Lower leg skin (tissue), 4 donors: Measurements from ENCODE around the gene PRG3. TPM values are rescaled to one million over a fixed set of nuclear protein-coding genes. Genes with fewer than 3 reads are reported as not detected.
A peak's percentile ranks its signal among the peaks of the same experiment; 100 is the strongest.

Source experiments
- DNase-seq, 2 donors: peaks; one replicate each; pipeline ENCODE4 v3.0.0-alpha.2; 2019; ENCODE audit warnings: low spot score in 2 of 2
- H3K4me3 ChIP-seq: fragments of 200-600 bp; sonication (generic); 2 replicates; pipeline ENCODE4 v1.5.1; 2017; ENCODE audit warnings: mild to moderate bottlenecking, low read depth; ENCODE audit not compliant: poor library complexity, severe bottlenecking
- POLR2A ChIP-seq, 2 donors: fragments of 450-650 bp; IDR thresholded peaks; one replicate each; pipeline ENCODE4 v1.6.1; 2016 to 2017; ENCODE audit warnings: antibody characterized with exemption in 2 of 2, mild to moderate bottlenecking in 1 of 2, moderate library complexity in 1 of 2
- whole genome bisulfite sequencing, 2 donors: methylation state at CpG; one replicate each; pipeline ENCODE4 v1.1.5; 2018; 5-methylcytosine and 5-hydroxymethylcytosine counted together
- intact Hi-C: fragments of 100-400 bp; cut with DNase I; formaldehyde crosslinking; loops from one replicate; pipeline ENCODE4 v1.15.0; 2023; ENCODE audit warnings: low total_unique reads
- total RNA-seq, 4 donors: library from RNA; depleted of rRNA; stranded (reverse); fragments of >200 nt; gene quantifications; one replicate each; pipeline ENCODE4 v1.1.0, GENCODE V29; 2016
- TF ChIP-seq, protein P1 (sequence below), 3 donors: fragments of 450-650 bp; IDR thresholded peaks; one replicate each; pipeline ENCODE4 v1.5.1; 2016; ENCODE audit warnings: antibody characterized with exemption in 3 of 3, mild to moderate bottlenecking in 3 of 3, moderate library complexity in 2 of 3

Gene PRG3
- total RNA-seq, 4 donors from 2014 or later = not detected

DNA sequence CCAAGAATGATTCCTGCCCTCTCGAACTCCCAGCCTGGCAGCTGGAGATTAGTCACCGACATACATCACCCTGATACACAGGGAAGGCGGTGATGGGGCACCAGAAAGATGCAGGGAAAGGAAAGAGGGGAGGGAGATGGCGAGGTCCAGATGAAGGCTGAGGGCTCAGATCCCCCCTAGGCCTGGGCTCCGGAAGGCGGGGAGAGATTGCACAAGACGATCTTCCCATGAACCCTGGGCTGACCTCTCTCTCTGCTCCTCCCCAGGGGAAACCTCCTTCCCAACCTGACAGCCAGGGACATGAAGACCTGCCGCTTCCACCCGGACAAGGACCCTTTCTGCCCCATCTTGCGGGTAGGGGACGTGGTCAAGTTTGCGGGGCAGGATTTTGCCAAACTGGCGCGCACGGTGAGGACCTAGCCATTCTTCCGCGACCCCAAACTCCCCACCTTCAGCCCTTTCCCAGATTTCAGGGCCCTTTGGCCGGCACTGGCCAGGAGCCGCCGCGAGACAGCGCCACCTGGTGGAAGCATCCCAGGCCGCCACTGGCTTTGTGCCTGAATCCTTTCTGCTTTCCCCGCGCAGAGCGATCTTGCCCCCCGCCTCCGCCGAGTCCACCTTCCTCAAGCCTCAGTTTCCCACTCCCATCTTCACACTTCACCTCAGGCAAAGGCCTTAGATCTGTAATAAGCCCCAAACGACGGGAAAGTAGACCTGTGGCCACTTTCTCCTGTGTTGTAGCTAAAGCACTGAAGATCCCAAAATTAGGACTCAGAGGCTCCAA lies 31.3 kb downstream of the PRG3 start:
- intact Hi-C loops = loop anchor here (10.0 kb wide), 2 partner anchors 105 to 175 kb away; no protein-coding TSS in a partner anchor
- DNase-seq = peak in 1 of 2 donors; percentile 93
- 46 to 49% methylated on average over 25 to 28 of the region's 31 CpGs for WGBS, 2 donors
- H3K4me3 ChIP-seq = no peak overlapping the region
- TF ChIP-seq, protein P1, sequence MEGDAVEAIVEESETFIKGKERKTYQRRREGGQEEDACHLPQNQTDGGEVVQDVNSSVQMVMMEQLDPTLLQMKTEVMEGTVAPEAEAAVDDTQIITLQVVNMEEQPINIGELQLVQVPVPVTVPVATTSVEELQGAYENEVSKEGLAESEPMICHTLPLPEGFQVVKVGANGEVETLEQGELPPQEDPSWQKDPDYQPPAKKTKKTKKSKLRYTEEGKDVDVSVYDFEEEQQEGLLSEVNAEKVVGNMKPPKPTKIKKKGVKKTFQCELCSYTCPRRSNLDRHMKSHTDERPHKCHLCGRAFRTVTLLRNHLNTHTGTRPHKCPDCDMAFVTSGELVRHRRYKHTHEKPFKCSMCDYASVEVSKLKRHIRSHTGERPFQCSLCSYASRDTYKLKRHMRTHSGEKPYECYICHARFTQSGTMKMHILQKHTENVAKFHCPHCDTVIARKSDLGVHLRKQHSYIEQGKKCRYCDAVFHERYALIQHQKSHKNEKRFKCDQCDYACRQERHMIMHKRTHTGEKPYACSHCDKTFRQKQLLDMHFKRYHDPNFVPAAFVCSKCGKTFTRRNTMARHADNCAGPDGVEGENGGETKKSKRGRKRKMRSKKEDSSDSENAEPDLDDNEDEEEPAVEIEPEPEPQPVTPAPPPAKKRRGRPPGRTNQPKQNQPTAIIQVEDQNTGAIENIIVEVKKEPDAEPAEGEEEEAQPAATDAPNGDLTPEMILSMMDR (IDR thresholded peaks at IDR 0.05) = peak in 1 of 3 donors; percentile 46
- TF ChIP-seq POLR2A (IDR thresholded peaks at IDR 0.05) = no peak

DNA sequence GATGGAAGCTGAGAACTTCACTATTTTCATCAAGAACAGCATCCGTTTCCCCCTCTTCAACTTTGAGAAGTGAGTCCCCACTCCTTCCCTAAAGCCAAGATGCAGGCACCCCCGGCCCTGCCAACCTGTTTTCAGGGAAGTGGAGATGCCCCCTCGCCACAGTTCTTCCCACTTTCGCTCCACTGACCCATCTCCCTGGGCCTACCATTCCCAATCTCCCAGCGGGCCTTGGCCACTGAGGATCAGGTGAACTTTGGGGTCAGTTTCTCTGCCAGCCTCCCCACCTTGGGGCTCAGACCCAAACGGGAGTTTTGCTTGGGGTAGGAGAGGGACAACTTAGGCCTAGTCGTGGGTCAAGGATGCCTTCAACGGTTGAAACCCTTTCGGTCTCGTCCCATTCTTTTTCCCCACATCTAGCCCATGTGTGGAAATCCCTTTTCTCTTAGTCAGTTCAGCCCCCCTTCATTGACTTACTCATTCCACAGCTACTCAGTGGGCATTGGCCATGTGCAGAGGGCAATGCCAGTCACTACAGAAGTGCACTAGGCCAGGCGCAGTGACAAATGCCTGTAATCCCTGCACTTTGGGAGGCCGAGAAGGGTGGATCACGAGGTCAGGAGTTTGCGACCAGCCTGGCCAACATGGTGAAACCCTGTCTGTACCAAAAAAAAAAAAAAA lies 32.2 kb downstream of the PRG3 start:
- TF ChIP-seq, protein P1 (IDR thresholded peaks at IDR 0.05) = no peak
- no peak for TF ChIP-seq POLR2A (IDR thresholded peaks at IDR 0.05)
- H3K4me3 ChIP-seq = no peak overlapping the region
- intact Hi-C loops = loop anchor here (10.0 kb wide), 2 partner anchors 106 to 176 kb away; no protein-coding TSS in a partner anchor
- DNase-seq = no peak
- WGBS, 2 donors = 91 to 92% methylated on average over 14 of the region's 14 CpGs

DNA sequence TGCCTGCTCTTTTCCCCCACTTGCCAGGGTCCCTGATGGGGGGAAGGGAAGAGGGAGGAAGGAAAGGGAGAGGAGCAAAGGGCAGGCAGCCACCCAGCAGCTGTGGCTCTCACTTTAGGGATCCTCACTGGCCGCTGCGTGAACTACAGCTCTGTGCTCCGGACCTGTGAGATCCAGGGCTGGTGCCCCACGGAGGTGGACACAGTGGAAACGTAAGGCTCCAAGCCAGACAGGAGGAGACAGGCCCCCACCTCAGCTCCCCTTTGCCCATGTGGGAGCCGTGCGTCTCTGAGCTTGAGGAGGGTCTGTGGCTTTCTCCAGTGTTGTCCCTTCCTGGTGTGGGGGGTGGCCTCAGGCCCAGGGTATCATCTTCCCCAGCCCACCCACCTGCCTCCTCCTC lies 32.9 kb downstream of the PRG3 start:
- 79 to 92% methylated on average over 7 of the region's 7 CpGs for WGBS, 2 donors
- DNase-seq = no peak
- no peak overlapping the region for H3K4me3 ChIP-seq
- intact Hi-C loops = loop anchor here (10.0 kb wide), 2 partner anchors 107 to 177 kb away; no protein-coding TSS in a partner anchor
- TF ChIP-seq, protein P1 (IDR thresholded peaks at IDR 0.05) = no peak
- TF ChIP-seq POLR2A (IDR thresholded peaks at IDR 0.05) = no peak

DNA sequence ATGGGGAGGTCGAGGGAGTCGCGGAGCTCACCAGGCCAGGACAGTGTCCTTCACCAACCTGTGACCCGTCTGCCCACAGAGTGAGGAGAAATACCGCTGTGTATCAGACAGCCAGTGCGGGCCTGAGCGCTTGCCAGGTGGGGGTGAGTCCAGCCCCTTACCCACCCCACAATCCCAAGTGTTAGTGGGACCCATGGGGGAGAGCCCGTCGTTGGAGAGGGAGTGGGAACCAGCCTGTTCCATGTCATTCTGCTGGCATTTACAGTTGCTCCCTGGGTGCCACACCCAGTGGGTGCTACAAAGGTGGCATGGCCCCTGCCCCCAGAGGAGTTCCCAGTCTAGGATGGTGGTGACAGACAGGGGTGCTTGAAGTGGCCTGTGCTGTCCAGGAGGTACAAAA lies 33.6 kb downstream of the PRG3 start:
- WGBS, 2 donors = 77 to 86% methylated on average over 9 of the region's 9 CpGs
- intact Hi-C loops = loop anchor here (10.0 kb wide), 2 partner anchors 107 to 177 kb away; no protein-coding TSS in a partner anchor
- no peak for TF ChIP-seq POLR2A (IDR thresholded peaks at IDR 0.05)
- TF ChIP-seq, protein P1 (IDR thresholded peaks at IDR 0.05) = no peak
- DNase-seq = no peak
- no peak overlapping the region for H3K4me3 ChIP-seq

DNA sequence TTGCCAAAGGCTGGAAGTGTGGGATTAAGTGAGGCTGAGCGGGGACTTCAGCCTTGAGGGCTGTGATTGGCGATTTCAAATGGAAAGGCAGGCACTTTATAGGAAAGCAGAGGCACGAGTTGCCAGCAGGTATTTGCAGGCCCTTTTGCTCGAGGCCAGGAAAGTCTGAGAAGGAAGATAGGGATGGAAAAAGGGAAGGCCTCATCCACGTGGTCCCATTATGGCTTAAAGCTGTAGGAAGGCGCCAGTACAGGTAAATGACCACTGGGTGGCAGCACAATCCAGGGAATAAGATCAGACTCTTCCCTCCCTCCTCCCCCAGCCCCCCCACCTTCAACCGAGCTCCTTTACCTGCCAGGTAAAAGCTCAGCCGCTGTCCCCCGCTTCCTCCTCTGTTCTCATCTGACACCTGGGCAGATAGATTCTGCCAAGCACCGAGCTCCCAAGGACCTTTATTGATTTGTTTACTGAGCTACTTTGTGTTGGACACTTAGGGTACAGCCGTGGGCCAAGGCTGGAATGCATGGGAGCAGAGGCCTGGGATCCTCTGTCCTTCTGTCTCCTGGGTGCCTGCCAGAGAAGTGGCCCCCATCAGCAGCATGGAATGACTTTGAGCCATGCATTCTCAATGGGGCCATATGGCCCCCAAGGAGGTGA lies 35.3 kb downstream of the PRG3 start:
- intact Hi-C loops = loop anchor here (10.0 kb wide), 2 partner anchors 109 to 179 kb away; no protein-coding TSS in a partner anchor
- TF ChIP-seq POLR2A (IDR thresholded peaks at IDR 0.05) = no peak
- TF ChIP-seq, protein P1 (IDR thresholded peaks at IDR 0.05) = no peak
- H3K4me3 ChIP-seq = no peak overlapping the region
- peak; percentile 68 to 92 for DNase-seq
- 13 to 15% methylated on average over 11 of the region's 11 CpGs for WGBS, 2 donors
